ENCODE results near the gene FBXW11.

FBXW11 gene

GRCh38 chr5:171966964-171967363, 39.5 kb downstream of the FBXW11 start:
- no peak for TF ChIP-seq CTCF (IDR thresholded peaks at IDR 0.05)

- TF ChIP-seq CTCF (IDR thresholded peaks at IDR 0.05), result no peak
Measured at GRCh38 chr5:171966270-171966669, 40.2 kb downstream of the FBXW11 start.

GRCh38 chr5:171965745-171966144, 40.7 kb downstream of the FBXW11 start:
- no peak for TF ChIP-seq CTCF (IDR thresholded peaks at IDR 0.05)

DNA sequence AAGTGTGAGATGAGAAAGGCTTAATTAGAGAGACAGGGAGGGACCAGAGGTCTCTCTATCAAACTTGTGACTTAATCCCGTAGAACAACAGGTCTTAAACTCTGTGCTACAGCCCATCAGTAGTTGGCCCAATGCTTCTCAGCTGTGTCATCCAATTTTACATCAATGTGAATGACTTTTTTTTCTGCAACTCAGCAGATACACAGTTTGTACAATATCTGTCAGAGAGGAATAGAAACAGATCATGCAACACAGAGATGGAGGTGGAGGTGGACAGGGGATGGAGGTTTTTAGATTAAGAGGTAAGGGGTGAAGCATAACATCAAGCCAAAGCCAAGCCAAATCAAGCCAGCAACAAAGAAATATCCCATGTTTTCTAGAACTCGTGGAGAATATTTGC, 43.0 kb downstream of the FBXW11 start:
- TF ChIP-seq CTCF (IDR thresholded peaks at IDR 0.05), result no peak

GRCh38 chr5:171961117-171961516, 45.3 kb downstream of the FBXW11 start:
- TF ChIP-seq CTCF (IDR thresholded peaks at IDR 0.05), result no peak

- no peak for TF ChIP-seq CTCF (IDR thresholded peaks at IDR 0.05)
Measured at GRCh38 chr5:171957591-171958251, 48.7 kb downstream of the FBXW11 start.

DNA sequence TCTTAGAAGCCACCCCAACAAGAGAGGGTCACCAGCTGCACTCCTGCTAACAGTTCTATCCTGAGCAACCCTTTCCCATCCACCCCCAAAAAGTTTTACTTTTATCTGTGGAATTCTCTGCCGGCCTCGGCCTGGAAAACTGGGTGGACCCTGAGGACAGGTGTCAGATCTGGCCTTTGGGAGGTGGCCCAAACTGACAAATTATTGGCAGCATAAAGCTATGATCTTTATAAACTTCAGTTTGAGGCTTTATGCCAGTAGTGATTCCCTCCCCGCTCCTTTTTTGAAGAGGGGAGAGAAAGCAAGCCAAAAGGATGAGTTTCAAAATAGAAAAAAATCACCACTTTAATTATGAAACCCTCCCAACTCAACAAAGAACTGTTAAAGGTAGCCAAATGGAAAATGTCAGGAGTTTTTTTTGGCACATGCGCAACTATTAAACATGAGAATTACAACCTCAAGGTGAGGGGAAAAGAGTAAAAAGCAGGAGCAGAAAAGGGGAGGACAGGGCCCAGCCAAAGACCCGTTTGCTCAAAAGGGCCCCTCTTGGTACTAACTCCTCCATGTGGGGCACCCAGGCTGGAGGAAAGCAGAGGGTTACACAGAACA, 49.4 kb downstream of the FBXW11 start:
- no peak for TF ChIP-seq CTCF (IDR thresholded peaks at IDR 0.05)

Data from LNCAP (cell line).